HL-60 (cell line): Measurements from ENCODE around the gene TRIOBP.
A peak's percentile ranks its signal among the peaks of the same experiment; 100 is the strongest.

ENCODE experiments used
- DNase-seq, 2 experiments: peaks; one replicate each; pipeline ENCODE4 v3.0.0-alpha.2; 2010 to 2020; ENCODE audit warnings: low read depth in 1 of 2, low spot score in 1 of 2
- H3K27ac ChIP-seq: fragments of 250-450 bp; sonication (Bioruptor Pico); replicated peaks from 2 replicates; pipeline ENCODE4 v1.5.1; 2020; ENCODE audit warnings: mild to moderate bottlenecking, moderate library complexity
- H3K27me3 ChIP-seq: fragments of 250-450 bp; sonication (Bioruptor Pico); 2 replicates; pipeline ENCODE4 v1.5.1; 2021; ENCODE audit warnings: mild to moderate bottlenecking, moderate library complexity; ENCODE audit not compliant: insufficient read depth, poor library complexity, severe bottlenecking
- H3K4me3 ChIP-seq: replicated peaks from 2 replicates; pipeline ENCODE4 v1.5.1; 2011; ENCODE audit warnings: mild to moderate bottlenecking, control low read depth, low read length; ENCODE audit not compliant: insufficient read depth
- GABPA ChIP-seq: IDR thresholded peaks from 2 replicates; pipeline ENCODE4 v1.6.1; 2012; ENCODE audit warnings: low read depth
- POLR2AphosphoS5 ChIP-seq: IDR thresholded peaks from 2 replicates; pipeline ENCODE4 v1.6.1; 2012; ENCODE audit warnings: low read depth
- SPI1 ChIP-seq: IDR thresholded peaks from 2 replicates; pipeline ENCODE4 v1.6.1; 2012; ENCODE audit warnings: low read depth, mild to moderate bottlenecking, borderline replicate concordance
- TF ChIP-seq, protein P1 (sequence below): IDR thresholded peaks from 2 replicates; pipeline ENCODE4 v1.6.1; 2012; ENCODE audit warnings: low read depth; ENCODE audit not compliant: insufficient replicate concordance
- TF ChIP-seq, protein P2 (sequence below): IDR thresholded peaks from one replicate; pipeline ENCODE4 v1.5.1; 2011; ENCODE audit warnings: low read length, control low read depth, inconsistent platforms; ENCODE audit not compliant: insufficient read depth

TRIOBP gene

DNA sequence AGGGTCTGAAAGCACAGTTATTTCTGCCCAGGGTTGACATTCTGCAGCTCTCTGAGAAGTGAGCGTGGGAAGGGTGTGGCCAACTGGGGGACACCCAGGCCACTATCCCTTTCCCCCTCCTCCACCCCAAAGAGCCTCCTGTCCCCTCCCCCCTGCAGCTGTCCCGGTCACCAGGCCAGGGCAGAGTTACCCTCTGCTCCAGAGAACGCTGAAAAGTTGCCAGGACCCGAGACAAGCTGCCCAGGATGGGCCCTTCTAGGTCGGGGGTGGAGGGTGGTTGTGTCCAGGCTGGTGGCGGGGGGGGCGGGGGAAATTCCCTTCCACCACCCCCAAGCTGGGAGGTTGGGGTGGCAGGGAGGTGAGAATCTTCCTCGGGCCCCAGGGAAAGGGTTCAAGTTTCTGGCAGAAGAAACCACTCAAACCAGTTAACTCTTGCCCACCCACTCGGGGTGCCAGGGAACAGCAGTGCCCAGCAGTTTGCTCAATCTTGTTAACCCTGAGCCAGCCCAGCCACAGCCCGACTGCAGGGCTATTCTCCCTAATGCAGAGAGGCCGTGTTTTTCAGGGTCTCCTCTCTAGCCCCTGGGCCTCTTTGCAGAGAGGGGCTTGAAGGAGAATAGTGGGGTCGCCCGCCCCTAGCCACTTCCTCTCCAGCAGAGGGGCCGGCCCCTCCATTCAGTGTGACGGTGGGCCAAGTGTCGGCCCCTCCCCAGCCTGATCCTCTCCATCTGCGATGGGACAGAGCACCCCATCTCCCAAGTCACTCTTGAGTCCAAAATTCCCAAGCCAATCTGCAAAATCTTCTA is 20.7 kb upstream of the TRIOBP start:
- H3K4me3 ChIP-seq, result peak overlapping the region; percentile 56
- peak overlapping the region; percentile 69 for H3K27ac ChIP-seq
- DNase-seq, result peak in 1 of 2 experiments; percentile 28
- no peaks in the 10 kb centered on the region for H3K27me3 ChIP-seq
- TF ChIP-seq, protein P1, sequence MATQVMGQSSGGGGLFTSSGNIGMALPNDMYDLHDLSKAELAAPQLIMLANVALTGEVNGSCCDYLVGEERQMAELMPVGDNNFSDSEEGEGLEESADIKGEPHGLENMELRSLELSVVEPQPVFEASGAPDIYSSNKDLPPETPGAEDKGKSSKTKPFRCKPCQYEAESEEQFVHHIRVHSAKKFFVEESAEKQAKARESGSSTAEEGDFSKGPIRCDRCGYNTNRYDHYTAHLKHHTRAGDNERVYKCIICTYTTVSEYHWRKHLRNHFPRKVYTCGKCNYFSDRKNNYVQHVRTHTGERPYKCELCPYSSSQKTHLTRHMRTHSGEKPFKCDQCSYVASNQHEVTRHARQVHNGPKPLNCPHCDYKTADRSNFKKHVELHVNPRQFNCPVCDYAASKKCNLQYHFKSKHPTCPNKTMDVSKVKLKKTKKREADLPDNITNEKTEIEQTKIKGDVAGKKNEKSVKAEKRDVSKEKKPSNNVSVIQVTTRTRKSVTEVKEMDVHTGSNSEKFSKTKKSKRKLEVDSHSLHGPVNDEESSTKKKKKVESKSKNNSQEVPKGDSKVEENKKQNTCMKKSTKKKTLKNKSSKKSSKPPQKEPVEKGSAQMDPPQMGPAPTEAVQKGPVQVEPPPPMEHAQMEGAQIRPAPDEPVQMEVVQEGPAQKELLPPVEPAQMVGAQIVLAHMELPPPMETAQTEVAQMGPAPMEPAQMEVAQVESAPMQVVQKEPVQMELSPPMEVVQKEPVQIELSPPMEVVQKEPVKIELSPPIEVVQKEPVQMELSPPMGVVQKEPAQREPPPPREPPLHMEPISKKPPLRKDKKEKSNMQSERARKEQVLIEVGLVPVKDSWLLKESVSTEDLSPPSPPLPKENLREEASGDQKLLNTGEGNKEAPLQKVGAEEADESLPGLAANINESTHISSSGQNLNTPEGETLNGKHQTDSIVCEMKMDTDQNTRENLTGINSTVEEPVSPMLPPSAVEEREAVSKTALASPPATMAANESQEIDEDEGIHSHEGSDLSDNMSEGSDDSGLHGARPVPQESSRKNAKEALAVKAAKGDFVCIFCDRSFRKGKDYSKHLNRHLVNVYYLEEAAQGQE, result no peak
- TF ChIP-seq SPI1 (no peak), GABPA (no peak), POLR2AphosphoS5 (no peak)
- TF ChIP-seq, protein P2, sequence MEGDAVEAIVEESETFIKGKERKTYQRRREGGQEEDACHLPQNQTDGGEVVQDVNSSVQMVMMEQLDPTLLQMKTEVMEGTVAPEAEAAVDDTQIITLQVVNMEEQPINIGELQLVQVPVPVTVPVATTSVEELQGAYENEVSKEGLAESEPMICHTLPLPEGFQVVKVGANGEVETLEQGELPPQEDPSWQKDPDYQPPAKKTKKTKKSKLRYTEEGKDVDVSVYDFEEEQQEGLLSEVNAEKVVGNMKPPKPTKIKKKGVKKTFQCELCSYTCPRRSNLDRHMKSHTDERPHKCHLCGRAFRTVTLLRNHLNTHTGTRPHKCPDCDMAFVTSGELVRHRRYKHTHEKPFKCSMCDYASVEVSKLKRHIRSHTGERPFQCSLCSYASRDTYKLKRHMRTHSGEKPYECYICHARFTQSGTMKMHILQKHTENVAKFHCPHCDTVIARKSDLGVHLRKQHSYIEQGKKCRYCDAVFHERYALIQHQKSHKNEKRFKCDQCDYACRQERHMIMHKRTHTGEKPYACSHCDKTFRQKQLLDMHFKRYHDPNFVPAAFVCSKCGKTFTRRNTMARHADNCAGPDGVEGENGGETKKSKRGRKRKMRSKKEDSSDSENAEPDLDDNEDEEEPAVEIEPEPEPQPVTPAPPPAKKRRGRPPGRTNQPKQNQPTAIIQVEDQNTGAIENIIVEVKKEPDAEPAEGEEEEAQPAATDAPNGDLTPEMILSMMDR, result no peak

DNA sequence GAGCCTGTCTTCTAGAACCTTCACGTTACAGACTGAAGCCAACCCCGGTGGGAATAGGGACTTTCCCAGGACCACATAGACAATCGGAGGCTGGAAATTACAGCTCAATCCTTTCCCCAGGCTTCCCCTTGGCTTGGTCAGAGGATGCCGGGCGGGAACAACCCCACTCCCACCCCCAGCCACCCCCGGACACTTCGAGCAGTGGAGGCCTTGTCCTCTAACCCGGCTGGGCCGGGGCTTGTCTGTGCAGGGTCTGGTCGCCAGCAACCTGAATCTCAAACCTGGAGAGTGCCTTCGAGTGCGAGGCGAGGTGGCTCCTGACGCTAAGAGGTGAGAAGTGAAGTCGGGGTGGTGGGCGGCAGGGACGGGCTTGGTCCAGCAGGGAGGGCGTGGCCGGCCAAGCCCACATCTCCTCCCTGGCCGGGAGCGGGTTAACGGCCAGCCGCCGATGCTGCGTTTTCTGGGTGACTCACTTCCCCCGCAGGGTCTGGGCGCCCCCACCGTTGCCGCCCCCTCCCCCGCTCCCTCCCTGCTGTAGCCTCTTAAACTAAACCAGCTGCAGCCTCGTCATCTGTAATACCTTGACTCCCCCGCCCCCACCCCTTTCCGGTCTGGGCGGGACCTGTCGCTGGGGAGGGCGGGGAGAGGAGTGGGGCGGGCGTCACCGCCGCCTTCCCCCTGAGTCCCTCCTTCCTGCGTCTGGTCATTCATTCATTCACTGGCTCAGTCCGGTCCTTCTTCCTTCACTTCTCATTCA is 19.9 kb upstream of the TRIOBP start:
- peak overlapping the region; percentile 56 for H3K4me3 ChIP-seq
- 0 out of 2 replicates have a peak, but pooled peaks have one; percentile 2 for TF ChIP-seq SPI1
- peak; percentile 55 for TF ChIP-seq POLR2AphosphoS5
- no peak; the same call in 1 of the 2 replicates for TF ChIP-seq GABPA
- H3K27me3 ChIP-seq, result no peaks in the 10 kb centered on the region
- peak; percentile 93 to 94 for DNase-seq
- H3K27ac ChIP-seq, result peak overlapping the region; percentile 69

DNA sequence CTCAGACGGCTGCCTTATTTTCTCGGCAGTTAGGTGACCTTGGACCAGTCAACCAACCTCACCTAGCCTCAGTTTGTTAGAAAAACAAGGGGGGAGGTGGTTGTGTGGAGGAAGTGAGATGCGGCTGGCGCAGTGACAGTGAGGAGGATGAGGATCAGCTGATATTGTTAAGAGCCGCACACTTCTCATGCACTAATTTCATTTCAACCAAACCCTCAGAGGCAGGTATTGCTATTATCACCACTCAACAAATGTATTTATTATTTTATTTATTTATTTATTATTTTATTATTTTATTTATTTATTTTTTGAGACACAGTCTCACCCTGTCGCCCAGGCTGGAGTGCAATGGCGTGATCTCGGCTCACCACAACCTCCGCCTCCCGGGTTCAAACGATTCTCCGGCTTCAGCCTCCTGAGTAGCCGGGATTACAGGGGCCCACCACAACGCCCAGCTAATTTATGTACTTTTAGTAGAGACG is 19.3 kb upstream of the TRIOBP start:
- DNase-seq, result no peak
- H3K27ac ChIP-seq, result peak overlapping the region; percentile 69
- peak overlapping the region; percentile 56 for H3K4me3 ChIP-seq
- H3K27me3 ChIP-seq, result no peaks in the 10 kb centered on the region
- TF ChIP-seq SPI1 (no peak), GABPA (no peak), POLR2AphosphoS5 (no peak)
- TF ChIP-seq, protein P1, result no peak
- TF ChIP-seq, protein P2, result no peak

DNA sequence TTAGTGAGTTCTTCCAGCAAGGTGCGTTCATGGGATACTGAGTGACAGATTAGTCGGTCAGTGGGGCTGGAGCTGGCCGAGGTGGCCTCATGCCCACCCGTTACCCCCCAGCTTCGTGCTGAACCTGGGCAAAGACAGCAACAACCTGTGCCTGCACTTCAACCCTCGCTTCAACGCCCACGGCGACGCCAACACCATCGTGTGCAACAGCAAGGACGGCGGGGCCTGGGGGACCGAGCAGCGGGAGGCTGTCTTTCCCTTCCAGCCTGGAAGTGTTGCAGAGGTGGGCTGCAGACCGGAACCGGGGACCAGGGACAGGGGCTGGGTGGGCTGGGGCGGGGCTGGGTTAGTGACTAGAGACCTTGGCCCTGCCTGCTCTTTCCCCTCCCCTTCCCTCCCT is 18.5 kb upstream of the TRIOBP start:
- no peak overlapping the region for H3K27ac ChIP-seq
- no peak for TF ChIP-seq SPI1
- TF ChIP-seq GABPA, result no peak
- TF ChIP-seq, protein P2, result no peak
- no peak for TF ChIP-seq POLR2AphosphoS5
- TF ChIP-seq, protein P1, result no peak

More for the DNA sequence above, 18.5 kb upstream of the TRIOBP start:
- DNase-seq, result no peak
- Histone ChIP-seq H3K4me3 (no peak overlapping the region), H3K27me3 (no peaks in the 10 kb centered on the region)
